OCI-LY7 (cell line): ENCODE results near the gene FBN3.

ENCODE experiments used
- CTCF ChIP-seq: fragments of 200-600 bp; sonication (generic); conservative IDR thresholded peaks from 2 replicates; pipeline ENCODE4 v1.5.1; 2014; ENCODE audit warnings: mild to moderate bottlenecking, antibody characterized with exemption, low read length, moderate library complexity, mixed read lengths
- EZH2phosphoT487 ChIP-seq: fragments of 200-600 bp; sonication (generic); IDR thresholded peaks from 2 replicates; pipeline ENCODE4 v1.6.1; 2018; ENCODE audit warnings: low read depth, borderline replicate concordance, mild to moderate bottlenecking, mixed run types, antibody characterized with exemption, low read length, moderate library complexity, mixed read lengths

GRCh38 chr19:8131517-8131916 lies 17.9 kb downstream of the FBN3 start:
- TF ChIP-seq CTCF (no peak), EZH2phosphoT487 (no peak)
